HL-60 (cell line): ENCODE results near the gene DPP6.
"Not testable (repeated sequence)": the region's sequence is repeated elsewhere in the genome, so short reads cannot be mapped to it uniquely, and the experiment has no call there.

ENCODE experiments used
- POLR2AphosphoS5 ChIP-seq: IDR thresholded peaks from 2 replicates; pipeline ENCODE4 v1.6.1; 2012; ENCODE audit warnings: low read depth
- TF ChIP-seq, protein P1 (sequence below): IDR thresholded peaks from one replicate; pipeline ENCODE4 v1.5.1; 2011; ENCODE audit warnings: low read length, control low read depth, inconsistent platforms; ENCODE audit not compliant: insufficient read depth

DNA sequence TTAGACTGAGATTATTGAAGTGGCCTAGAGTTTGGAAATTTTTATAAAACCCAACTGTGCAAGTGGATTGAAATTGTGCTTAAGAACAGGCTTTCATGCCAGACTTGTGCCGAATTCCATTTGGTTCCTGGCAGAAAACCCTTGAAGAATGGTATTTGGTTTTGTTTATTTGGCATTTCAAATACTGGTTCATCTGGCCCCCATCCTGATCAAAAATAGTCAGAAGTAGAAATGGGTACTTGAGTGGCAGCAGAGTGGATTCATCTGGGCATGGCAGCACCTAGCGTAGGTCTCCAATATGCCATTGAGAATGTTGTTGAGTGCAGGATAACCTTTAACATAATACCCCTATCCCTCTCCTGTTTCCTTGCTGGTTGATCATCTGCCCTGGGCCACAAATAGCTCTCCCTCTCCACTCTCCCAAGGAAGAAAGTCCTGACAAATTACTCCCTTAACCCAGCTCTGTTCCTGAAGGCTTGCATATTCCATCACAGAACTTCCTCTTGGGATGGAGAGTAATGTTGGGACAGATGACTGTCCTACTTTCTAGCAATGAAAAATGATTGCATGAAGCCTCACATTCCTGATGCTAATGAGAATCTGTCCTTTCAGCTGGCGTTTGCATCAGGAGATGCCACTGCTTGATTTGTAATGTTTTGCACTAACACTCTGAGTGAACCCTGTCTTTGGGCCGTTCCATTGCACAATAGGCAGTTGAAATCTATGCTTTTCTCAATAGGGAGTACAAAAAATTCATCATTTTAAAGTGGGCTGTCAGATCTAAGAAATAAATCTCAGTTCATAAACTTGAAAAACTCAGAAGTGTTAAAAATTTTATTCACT is 41.3 kb upstream of the DPP6 start:
- TF ChIP-seq POLR2AphosphoS5, result not testable (repeated sequence)
- TF ChIP-seq, protein P1, sequence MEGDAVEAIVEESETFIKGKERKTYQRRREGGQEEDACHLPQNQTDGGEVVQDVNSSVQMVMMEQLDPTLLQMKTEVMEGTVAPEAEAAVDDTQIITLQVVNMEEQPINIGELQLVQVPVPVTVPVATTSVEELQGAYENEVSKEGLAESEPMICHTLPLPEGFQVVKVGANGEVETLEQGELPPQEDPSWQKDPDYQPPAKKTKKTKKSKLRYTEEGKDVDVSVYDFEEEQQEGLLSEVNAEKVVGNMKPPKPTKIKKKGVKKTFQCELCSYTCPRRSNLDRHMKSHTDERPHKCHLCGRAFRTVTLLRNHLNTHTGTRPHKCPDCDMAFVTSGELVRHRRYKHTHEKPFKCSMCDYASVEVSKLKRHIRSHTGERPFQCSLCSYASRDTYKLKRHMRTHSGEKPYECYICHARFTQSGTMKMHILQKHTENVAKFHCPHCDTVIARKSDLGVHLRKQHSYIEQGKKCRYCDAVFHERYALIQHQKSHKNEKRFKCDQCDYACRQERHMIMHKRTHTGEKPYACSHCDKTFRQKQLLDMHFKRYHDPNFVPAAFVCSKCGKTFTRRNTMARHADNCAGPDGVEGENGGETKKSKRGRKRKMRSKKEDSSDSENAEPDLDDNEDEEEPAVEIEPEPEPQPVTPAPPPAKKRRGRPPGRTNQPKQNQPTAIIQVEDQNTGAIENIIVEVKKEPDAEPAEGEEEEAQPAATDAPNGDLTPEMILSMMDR, result not testable (repeated sequence)
